GM19238 (cell line): ENCODE measurements around the gene MVP.
"Not testable (repeated sequence)": the region's sequence is repeated elsewhere in the genome, so short reads cannot be mapped to it uniquely, and the experiment has no call there.

ENCODE experiments used
- DNase-seq: peaks from one replicate; pipeline ENCODE4 v3.0.0; 2011; ENCODE audit warnings: low spot score; ENCODE audit not compliant: insufficient read length

The MVP gene

GRCh38 chr16:29815032-29815721, 5.1 kb upstream of the MVP start:
- no peak for DNase-seq

DNA sequence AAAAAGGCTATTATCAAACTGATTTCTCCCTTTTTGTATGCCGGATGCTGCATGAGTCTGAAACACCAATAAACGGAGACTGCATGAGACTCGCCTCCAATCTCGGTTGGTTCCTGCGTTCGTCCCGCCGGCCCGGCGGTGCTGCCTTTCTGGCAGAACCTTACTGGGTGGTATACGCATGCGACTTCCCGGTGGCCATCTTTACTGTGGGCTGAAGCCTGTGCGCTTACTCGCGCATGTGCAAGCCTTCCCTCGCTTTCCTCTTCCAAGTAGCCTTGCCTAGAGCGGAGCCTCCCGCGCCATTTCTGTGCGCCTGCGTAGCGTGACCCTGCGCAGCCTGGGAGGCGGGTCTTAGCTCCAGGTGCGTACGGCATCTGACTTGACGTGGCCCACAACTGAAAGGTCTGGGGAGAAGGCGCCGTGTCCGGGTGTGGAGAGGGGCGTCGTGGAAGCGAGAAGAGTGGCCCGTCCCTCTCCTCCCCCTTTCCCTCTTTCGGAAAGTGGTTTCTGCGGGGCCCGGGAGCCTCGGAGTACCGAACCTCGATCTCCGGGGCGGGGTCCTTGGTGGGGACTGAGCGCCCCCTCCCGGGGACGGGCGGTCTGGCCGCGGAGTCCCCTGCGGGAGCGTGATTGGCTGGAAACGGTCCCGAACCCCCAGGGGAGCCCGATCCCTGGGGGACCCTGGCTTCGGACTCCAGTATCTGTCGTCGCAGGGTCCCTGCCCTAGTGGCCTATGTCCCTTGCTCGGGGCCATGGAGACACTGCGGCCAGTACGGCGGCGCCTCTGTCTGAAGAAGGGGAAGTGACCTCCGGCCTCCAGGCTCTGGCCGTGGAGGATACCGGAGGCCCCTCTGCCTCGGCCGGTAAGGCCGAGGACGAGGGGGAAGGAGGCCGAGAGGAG, 4.2 kb upstream of the MVP start, which contains the start of gene PAGR1:
Gene PAGR1 (plus strand): TSS at position 360 of the 901 bp plus-strand sequence. CDS start 374 bp downstream, at position 734.
- DNase-seq, result peak; percentile 97

DNA sequence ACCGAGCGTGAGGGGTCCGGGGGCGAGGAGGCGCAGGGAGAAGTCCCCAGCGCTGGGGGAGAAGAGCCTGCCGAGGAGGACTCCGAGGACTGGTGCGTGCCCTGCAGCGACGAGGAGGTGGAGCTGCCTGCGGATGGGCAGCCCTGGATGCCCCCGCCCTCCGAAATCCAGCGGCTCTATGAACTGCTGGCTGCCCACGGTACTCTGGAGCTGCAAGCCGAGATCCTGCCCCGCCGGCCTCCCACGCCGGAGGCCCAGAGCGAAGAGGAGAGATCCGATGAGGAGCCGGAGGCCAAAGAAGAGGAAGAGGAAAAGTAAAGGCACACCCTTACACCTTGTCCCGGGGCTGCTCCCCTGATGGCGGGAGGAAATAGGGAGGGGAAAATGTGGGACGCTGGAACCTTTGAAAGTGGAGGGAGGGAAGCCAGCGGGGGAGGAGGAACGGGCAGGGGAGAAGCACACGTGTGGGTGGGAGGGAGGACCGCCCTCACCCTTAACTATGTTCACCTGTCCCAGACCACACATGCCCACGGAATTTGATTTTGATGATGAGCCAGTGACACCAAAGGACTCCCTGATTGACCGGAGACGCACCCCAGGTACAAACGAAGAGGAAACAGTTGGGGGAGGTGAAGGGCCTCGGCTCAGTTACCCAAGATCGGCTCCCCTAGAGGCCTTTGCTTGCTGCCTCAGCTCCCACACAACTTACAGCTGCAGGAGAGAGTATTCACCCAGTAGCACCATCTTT, 3.4 kb upstream of the MVP start:
- peak; percentile 46 for DNase-seq

DNA sequence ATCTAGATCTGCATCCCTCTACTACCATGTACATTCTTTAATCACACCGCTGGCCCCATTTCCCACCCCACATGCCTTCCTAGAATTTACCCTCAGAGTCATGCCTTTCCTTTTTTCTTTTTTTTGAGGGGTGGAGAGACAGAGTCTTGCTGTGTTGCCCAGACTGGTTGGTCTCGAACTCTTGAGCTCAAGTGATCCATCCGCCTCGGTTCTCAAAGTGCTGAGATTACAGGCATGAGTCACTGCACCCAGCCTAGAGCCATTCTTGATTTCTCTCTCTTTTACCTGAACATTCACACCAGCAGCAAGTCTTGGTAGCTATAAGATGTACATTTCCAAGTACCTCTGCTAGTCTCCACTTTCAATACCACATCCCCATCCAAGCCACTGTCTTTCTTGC, 2.2 kb upstream of the MVP start:
- no peak for DNase-seq

DNA sequence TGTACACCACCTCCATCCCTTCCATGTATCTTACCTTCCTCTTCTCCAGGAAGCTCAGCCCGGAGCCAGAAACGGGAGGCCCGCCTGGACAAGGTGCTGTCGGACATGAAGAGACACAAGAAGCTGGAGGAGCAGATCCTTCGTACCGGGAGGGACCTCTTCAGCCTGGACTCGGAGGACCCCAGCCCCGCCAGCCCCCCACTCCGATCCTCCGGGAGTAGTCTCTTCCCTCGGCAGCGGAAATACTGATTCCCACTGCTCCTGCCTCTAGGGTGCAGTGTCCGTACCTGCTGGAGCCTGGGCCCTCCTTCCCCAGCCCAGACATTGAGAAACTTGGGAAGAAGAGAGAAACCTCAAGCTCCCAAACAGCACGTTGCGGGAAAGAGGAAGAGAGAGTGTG, 756 bp upstream of the MVP start:
- DNase-seq, result no peak

DNA sequence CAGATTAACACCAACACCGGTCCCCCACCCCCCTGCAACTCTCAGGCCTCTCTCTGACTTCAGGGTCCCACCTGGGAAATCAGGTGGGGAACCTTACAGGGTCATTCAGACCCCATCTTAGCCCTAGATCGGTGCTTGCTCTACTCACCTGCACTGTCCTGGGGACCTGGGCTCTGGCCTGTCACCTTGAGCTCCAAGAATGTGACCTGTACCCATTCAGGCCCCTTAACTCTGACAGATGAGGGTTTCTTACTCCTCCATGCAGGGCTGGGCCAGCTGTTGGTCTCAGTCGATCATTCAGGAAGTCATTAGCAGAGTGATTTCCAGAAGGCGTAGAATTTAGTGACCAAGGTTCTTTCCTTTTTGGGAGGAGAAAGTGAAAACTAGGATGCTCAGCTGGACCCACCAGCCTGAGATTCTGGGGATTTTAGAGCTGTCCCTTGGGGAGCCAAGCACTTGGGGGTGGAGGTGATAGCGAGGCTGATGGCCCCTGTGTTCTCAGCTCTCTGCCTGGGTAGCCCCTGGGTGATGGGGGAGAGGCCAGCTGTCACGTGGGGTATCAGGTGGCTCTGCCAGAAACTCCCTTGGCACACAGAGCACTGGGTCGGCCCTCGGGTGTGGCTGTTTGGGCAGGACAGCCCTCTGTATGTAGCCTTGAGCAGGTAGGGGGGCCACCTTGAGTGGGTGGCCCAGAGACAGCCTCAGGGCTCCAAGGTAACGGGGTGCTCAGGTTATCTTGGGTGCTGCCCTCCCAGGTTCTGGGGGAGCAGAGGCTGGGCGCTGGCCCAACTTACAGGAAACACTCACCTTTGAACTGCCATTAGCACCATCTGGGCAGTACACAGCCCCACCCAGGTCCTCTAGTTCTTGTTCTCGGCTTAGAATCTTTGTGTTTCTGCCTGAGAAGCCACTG, 724 bp downstream of the MVP start:
- peak; percentile 69 for DNase-seq

DNA sequence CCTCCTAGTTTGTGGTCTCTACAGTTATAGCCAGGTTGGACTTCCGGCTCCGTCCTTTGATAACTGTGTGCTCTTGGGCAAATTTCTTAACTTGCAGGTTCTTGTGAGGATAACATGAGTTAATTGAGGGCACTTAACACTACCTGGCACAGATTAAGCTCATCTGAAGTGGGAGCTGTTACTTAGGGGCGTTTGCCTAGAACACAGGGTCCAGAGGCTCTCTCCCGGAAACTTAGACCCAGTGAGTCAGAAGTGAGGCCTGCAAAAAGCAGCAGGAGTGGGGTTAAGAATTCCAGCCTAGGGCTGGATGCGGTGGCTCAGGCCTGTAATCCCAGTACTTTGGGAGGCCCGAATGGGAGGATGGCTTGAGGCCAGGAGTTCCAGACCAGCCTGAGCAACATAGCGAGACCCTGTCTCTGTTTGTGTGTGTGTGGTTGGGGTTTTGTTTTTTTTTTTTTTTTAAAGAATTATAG, 1.4 kb downstream of the MVP start:
- no peak for DNase-seq

DNA sequence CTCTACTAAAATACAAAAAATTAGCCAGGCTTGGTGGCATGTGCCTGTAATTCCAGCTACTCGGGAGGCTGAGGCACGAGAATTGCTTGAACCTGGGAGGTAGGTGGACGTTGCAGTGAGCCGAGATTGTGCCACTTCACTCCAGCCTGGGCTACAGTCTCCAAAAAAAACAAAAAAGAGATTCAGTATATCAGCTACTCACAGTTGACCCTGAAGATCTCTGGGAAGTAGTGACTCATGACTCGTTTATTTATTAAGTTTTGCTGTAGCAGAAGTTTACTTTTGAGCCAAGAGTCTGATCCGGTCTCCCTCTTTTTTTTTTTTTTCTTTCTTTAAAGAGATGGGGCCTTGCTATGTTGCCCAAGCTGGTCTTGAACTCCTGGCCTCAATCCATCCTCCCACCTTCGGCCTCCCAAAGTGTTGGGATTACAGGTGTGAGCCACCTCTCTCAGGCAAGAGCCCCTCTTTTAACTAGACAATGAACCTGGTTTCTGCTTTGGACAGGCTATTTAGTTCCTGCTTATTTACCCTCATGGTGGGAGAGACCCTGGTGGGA, 4.4 kb downstream of the MVP start:
- no peak for DNase-seq

GRCh38 chr16:29825145-29826044, 5.1 kb downstream of the MVP start:
- DNase-seq, result no peak

- DNase-seq, result no peak
These were observed 6.1 kb downstream of the MVP start for GRCh38 chr16:29826342-29826695.

DNA sequence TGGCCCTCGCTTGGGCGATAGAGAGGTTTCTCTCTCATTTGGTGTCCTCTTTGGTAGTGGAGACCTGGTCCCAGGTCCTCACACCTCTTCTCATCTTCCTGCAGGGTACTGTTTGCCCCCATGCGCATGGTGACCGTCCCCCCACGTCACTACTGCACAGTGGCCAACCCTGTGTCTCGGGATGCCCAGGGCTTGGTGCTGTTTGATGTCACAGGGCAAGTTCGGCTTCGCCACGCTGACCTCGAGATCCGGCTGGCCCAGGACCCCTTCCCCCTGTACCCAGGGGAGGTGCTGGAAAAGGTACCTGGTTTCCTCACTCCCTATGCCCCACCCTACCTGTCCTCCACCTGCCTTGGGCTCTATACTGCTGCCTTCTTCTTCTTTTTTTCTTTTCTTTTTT, 10.5 kb downstream of the MVP start:
- DNase-seq, result no peak

DNA sequence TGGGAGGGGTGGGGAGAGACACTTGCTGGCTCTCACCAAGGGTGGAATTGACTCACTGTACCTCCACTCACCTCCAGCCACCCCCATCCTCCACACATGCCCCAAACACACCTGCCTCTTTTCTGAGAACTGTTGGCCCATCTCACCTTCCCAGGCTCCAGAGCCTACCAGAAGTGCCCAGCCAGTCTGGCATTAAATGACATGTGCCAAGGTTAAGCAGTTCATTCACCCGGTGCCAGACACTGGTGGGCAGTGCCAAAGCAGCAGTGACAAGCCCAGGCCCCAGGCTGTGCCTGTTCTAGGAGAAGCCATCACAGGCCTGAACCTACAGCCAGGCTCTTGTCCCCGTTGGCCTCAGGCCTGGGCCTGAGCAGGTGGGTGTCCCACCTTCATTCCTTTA, 11.2 kb downstream of the MVP start:
- no peak for DNase-seq

- DNase-seq, result not testable (repeated sequence)
These were observed 13.0 kb downstream of the MVP start for GRCh38 chr16:29833219-29833618.

DNA sequence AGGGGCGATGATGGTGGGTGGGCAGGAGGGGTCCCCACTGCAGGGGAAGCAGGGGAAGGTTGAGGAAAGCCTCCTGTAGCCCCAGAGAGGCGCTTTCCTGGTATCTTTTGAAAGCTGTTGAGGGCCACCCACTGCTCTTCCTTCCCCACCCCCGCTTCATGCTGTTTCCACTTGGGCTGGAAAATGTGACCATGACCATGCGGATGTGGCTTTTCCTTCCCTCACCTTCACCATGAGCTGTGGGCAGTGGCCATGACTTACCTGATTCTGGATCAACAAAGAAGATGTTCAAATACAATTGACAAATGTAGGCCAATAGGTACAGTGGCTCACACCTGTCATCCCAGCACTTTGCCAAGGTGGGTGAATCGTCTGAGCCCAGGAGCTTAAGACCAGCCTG, 13.8 kb downstream of the MVP start:
- no peak for DNase-seq

GRCh38 chr16:29835926-29836325, 15.7 kb downstream of the MVP start:
- no peak for DNase-seq

GRCh38 chr16:29836623-29837022, 16.4 kb downstream of the MVP start:
- DNase-seq, result no peak

GRCh38 chr16:29837841-29838240, 17.6 kb downstream of the MVP start:
- no peak for DNase-seq

- DNase-seq, result no peak
These were observed 19.6 kb downstream of the MVP start for GRCh38 chr16:29839822-29840221.

- DNase-seq, result no peak
These were observed 20.0 kb downstream of the MVP start for GRCh38 chr16:29840240-29840639.
